ENCODE data around the gene SLC22A23.

DNA sequence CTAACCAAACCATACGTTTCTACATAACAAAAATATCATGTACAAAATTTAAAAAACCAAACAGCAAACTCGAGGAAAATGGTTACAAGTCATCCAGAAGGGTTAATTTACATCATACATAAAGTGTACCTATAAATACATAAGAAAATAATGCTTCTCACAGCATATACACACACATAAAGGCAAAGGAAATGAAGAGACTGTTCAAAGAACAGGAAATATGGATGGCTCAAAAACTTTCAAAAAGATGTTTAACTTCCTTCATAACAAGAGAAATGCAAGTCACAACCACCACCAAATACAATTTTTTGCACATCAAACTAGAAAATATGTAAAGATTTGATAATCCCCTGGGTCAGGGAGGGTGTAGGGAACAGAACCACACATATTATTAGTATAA is 7.5 kb downstream of the SLC22A23 start:
- TF ChIP-seq JUNB (IDR thresholded peaks at IDR 0.05; ENCODE audit: unreplicated experiment) (no peak), EZH2 (IDR thresholded peaks at IDR 0.05; ENCODE audit: low read depth, unreplicated experiment) (no peak), EZH2phosphoT487 (IDR thresholded peaks at IDR 0.05; ENCODE audit: unreplicated experiment) (no peak), POLR2AphosphoS5 (IDR thresholded peaks at IDR 0.05; ENCODE audit: low read depth) (no peak), ZNF331 (CRISPR knock-in tag; IDR thresholded peaks at IDR 0.05; ENCODE audit: low read depth) (no peak), CREB1 (CRISPR knock-in tag; IDR thresholded peaks at IDR 0.05; ENCODE audit: low read depth) (no peak), ZNF114 (CRISPR knock-in tag; IDR thresholded peaks at IDR 0.05) (no peak)
- TF ChIP-seq, protein P1, sequence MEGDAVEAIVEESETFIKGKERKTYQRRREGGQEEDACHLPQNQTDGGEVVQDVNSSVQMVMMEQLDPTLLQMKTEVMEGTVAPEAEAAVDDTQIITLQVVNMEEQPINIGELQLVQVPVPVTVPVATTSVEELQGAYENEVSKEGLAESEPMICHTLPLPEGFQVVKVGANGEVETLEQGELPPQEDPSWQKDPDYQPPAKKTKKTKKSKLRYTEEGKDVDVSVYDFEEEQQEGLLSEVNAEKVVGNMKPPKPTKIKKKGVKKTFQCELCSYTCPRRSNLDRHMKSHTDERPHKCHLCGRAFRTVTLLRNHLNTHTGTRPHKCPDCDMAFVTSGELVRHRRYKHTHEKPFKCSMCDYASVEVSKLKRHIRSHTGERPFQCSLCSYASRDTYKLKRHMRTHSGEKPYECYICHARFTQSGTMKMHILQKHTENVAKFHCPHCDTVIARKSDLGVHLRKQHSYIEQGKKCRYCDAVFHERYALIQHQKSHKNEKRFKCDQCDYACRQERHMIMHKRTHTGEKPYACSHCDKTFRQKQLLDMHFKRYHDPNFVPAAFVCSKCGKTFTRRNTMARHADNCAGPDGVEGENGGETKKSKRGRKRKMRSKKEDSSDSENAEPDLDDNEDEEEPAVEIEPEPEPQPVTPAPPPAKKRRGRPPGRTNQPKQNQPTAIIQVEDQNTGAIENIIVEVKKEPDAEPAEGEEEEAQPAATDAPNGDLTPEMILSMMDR (conservative IDR thresholded peaks at IDR 0.05; ENCODE audit: low read depth in 2 of 2), result no peak
- TF ChIP-seq, protein P2, sequence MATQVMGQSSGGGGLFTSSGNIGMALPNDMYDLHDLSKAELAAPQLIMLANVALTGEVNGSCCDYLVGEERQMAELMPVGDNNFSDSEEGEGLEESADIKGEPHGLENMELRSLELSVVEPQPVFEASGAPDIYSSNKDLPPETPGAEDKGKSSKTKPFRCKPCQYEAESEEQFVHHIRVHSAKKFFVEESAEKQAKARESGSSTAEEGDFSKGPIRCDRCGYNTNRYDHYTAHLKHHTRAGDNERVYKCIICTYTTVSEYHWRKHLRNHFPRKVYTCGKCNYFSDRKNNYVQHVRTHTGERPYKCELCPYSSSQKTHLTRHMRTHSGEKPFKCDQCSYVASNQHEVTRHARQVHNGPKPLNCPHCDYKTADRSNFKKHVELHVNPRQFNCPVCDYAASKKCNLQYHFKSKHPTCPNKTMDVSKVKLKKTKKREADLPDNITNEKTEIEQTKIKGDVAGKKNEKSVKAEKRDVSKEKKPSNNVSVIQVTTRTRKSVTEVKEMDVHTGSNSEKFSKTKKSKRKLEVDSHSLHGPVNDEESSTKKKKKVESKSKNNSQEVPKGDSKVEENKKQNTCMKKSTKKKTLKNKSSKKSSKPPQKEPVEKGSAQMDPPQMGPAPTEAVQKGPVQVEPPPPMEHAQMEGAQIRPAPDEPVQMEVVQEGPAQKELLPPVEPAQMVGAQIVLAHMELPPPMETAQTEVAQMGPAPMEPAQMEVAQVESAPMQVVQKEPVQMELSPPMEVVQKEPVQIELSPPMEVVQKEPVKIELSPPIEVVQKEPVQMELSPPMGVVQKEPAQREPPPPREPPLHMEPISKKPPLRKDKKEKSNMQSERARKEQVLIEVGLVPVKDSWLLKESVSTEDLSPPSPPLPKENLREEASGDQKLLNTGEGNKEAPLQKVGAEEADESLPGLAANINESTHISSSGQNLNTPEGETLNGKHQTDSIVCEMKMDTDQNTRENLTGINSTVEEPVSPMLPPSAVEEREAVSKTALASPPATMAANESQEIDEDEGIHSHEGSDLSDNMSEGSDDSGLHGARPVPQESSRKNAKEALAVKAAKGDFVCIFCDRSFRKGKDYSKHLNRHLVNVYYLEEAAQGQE (IDR thresholded peaks at IDR 0.05; ENCODE audit: unreplicated experiment), result no peak
- TF ChIP-seq, protein P3, sequence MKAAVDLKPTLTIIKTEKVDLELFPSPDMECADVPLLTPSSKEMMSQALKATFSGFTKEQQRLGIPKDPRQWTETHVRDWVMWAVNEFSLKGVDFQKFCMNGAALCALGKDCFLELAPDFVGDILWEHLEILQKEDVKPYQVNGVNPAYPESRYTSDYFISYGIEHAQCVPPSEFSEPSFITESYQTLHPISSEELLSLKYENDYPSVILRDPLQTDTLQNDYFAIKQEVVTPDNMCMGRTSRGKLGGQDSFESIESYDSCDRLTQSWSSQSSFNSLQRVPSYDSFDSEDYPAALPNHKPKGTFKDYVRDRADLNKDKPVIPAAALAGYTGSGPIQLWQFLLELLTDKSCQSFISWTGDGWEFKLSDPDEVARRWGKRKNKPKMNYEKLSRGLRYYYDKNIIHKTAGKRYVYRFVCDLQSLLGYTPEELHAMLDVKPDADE (IDR thresholded peaks at IDR 0.05), result no peak
- TF ChIP-seq, protein P4, sequence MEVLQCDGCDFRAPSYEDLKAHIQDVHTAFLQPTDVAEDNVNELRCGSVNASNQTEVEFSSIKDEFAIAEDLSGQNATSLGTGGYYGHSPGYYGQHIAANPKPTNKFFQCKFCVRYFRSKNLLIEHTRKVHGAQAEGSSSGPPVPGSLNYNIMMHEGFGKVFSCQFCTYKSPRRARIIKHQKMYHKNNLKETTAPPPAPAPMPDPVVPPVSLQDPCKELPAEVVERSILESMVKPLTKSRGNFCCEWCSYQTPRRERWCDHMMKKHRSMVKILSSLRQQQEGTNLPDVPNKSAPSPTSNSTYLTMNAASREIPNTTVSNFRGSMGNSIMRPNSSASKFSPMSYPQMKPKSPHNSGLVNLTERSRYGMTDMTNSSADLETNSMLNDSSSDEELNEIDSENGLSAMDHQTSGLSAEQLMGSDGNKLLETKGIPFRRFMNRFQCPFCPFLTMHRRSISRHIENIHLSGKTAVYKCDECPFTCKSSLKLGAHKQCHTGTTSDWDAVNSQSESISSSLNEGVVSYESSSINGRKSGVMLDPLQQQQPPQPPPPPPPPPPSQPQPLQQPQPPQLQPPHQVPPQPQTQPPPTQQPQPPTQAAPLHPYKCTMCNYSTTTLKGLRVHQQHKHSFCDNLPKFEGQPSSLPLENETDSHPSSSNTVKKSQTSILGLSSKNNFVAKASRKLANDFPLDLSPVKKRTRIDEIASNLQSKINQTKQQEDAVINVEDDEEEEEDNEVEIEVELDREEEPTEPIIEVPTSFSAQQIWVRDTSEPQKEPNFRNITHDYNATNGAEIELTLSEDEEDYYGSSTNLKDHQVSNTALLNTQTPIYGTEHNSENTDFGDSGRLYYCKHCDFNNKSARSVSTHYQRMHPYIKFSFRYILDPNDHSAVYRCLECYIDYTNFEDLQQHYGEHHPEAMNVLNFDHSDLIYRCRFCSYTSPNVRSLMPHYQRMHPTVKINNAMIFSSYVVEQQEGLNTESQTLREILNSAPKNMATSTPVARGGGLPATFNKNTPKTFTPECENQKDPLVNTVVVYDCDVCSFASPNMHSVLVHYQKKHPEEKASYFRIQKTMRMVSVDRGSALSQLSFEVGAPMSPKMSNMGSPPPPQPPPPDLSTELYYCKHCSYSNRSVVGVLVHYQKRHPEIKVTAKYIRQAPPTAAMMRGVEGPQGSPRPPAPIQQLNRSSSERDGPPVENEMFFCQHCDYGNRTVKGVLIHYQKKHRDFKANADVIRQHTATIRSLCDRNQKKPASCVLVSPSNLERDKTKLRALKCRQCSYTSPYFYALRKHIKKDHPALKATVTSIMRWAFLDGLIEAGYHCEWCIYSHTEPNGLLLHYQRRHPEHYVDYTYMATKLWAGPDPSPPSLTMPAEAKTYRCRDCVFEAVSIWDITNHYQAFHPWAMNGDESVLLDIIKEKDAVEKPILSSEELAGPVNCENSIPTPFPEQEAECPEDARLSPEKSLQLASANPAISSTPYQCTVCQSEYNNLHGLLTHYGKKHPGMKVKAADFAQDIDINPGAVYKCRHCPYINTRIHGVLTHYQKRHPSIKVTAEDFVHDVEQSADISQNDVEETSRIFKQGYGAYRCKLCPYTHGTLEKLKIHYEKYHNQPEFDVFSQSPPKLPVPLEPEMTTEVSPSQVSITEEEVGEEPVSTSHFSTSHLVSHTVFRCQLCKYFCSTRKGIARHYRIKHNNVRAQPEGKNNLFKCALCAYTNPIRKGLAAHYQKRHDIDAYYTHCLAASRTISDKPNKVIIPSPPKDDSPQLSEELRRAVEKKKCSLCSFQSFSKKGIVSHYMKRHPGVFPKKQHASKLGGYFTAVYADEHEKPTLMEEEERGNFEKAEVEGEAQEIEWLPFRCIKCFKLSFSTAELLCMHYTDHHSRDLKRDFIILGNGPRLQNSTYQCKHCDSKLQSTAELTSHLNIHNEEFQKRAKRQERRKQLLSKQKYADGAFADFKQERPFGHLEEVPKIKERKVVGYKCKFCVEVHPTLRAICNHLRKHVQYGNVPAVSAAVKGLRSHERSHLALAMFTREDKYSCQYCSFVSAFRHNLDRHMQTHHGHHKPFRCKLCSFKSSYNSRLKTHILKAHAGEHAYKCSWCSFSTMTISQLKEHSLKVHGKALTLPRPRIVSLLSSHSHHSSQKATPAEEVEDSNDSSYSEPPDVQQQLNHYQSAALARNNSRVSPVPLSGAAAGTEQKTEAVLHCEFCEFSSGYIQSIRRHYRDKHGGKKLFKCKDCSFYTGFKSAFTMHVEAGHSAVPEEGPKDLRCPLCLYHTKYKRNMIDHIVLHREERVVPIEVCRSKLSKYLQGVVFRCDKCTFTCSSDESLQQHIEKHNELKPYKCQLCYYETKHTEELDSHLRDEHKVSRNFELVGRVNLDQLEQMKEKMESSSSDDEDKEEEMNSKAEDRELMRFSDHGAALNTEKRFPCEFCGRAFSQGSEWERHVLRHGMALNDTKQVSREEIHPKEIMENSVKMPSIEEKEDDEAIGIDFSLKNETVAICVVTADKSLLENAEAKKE (CRISPR knock-in tag; IDR thresholded peaks at IDR 0.05), result no peak
